Head of caudate nucleus (tissue), 42 donors: ENCODE measurements around the gene DDX1.
"Not testable (repeated sequence)": the region's sequence is repeated elsewhere in the genome, so short reads cannot be mapped to it uniquely, and the experiment has no call there.

Experiments used
- DNase-seq, 42 donors: peaks; one replicate each; pipeline versions ENCODE4 v3.0.0 to v3.0.0-alpha.2; 2020 to 2021; ENCODE audit warnings: mixed read lengths in 7 of 42
- intact Hi-C: fragments of 100-400 bp; cut with DNase I; formaldehyde crosslinking; loops from one replicate; pipeline ENCODE4 v1.15.0; 2022

Gene DDX1

DNA sequence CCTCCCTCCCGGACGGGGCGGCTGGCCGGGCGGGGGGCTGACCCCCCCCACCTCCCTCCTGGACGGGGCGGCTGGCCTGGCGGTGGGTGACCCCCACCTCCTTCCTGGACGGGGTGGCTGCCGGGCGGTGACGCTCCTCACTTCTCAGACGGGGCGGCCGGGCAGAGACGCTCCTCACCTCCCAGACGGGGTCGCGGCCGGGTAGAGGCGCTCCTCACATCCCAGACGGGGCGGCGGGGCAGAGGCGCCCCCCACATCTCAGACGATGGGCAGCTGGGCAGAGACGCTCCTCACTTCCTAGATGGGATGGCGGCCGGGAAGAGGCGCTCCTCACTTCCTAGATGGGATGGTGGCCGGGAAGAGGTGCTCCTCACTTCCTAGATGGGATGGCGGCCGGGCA is 20.4 kb downstream of the DDX1 start:
- intact Hi-C loops, DNase-seq: not testable (repeated sequence)

GRCh38 chr2:15613736-15614429 is 22.2 kb downstream of the DDX1 start:
- intact Hi-C loops, result no loop called here
- no peak for DNase-seq

DNA sequence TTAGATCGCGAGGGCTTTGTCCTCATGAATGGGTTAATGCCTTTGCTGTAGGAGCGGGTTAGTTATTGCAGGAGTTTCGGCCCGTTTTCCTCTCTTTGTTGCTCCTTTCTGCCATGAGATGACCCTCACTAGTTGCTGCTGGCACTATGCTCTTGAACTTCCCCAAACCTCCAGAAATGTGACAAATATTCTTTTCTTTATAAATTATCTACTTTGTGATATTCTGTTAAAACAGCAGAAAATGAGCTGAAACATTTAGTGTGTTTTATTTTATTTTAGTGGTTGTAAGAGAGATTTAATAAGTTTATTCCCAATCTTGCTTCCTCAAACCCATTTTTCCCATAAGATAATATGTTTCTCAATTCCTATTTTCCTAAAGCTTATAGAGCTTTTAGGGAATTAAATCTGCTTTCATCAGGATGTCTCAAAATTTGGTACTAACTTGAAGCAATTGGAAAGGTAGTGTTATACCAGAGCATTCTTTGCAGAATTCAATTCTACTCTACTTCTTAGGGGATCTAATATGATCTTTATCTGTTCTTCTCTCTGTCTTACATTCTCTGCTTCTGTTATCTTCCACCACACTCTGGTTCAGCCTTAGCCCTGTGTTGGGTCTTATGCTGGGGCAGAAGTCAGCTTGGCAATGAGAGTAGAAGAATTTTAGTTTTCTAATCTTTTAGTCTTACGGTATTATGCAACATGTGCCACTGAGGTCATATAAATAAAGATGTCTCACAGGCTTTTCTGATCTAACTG is 23.1 kb downstream of the DDX1 start:
- intact Hi-C loops, result no loop called here
- no peak for DNase-seq

DNA sequence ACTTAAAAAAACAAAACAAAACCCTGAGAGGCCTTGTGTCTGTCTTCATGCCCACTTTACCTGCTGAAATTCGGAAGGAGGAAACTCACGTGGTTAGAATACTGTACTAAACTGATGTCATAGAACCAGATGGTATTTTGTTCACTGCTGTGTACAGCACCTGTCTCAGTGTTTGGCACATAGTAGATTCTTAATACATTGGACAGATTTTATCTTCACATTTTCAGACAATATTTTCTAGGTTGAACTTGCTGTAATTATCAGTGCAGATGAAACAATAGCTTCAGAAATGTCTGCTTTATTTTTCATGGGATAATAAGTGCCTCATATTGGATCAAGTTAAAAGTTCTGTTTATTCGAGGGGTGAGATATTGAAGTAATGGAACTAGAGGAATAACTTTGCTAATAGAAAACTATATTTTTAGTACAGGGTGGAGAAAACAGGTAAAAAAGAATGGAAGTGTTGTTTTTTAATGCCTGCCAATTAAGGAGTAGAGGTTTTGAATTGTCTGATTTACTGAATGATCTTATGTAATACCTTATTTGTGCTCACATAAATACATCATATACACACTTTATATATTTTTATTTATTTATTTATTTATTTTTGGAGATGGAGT is 23.7 kb downstream of the DDX1 start:
- DNase-seq, result no peak
- intact Hi-C loops, result no loop called here

DNA sequence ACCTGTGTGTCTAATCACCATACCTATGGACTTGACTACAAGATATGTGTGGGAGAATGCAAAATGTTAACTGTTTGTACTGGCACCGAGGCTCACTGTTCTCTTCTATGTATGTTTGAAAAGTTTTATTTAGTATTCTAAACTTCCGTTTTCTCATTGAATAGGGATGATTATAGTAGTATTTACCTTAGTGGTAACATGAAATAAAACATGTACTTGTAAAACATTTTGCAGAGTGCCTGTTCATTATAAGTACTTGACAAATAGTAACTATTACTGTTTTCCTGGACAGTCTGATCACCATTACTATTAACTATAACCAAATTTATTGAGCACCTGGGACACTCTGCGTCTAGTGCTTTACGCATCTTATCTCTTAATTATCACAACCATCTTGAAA is 24.8 kb downstream of the DDX1 start:
- DNase-seq, result no peak
- intact Hi-C loops, result no loop called here

DNA sequence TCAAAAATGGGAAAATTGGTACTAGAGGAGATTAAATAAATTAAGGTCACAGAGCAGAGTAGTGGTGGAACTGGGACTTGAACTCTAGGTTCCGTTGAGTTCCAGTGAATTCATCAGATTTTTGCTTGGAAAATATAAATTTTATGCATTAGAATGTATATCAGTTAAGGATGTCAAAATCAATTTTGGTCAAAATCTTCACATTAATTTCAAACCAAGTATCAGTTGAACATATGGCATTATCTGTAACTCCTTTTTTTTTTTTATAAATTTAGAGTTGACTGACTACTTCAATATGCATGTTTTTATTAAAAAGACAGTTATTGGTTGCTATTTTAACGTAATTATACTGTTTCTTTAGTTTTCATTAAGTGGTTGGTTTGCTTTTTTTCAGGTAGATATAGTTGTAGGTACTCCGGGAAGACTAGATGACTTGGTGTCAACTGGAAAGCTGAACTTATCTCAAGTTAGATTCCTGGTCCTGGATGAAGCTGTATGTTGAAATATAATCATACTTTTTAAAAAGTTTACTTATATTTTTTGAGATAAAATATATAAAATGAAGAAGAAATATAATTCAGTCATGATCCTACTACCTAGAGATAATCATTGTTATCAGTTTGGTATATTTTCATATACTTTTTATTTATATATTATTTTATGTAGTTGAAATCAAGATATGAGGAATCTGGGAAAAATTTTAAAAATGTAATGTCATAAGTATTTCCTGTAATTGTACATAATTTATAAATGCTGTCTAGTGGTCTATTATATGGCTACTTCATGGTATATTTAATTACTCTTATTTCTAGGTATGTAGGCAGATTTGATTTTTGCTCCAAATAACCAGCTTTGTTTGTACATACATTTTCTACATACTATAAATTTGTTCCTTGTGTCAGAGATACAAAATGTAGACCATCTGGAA is 25.4 kb downstream of the DDX1 start:
- DNase-seq, result no peak
- intact Hi-C loops, result no loop called here

DNA sequence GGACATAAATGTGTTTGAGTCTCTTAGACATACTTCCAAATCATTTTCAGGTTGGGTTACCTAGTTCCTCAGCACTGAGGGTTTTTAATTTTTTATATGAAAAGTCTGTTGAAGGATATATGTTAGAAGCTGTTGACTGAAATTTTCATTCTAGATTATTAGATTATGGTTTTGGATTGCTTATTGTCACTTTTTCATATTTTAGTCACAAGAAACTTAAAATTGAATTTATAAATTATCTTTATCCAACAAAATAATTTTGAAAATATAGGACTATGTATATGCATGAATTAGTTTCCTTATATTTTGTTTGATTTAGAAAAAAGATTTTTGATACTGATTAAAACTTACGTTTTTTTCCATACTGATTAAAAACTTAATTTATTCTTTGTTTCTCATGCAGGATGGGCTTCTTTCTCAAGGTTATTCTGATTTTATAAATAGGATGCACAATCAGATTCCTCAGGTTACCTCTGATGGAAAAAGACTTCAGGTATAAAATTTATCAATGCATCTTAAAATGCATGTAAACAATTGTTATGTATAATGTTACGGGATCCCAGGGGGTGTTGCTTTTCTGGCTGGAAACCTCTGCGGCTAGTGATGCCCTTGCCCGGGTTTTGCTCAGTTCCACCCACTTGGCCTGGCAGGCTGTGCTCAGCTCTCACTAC is 26.2 kb downstream of the DDX1 start:
- intact Hi-C loops, result no loop called here
- no peak for DNase-seq

DNA sequence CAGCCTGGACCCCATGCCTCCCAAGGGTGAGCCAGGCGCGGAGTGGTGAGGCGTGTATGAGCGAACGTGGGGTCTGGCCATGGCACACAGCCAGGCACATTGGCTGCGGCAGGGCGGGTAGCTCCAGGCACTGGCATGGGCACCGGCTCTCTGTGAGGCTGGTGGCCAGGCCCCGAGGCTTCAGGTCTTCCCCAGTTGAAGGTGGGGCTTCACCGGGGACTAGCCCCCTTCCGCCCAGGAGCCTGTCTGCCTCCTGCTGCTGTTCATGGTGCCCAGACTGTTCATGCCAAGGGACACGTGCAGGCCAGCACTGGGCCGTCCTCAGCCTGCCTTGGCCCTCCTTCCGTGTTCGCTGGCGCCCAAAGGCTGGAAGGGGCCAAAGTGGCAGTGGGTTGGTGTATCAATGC is 26.8 kb downstream of the DDX1 start:
- intact Hi-C loops, result no loop called here
- no peak for DNase-seq

DNA sequence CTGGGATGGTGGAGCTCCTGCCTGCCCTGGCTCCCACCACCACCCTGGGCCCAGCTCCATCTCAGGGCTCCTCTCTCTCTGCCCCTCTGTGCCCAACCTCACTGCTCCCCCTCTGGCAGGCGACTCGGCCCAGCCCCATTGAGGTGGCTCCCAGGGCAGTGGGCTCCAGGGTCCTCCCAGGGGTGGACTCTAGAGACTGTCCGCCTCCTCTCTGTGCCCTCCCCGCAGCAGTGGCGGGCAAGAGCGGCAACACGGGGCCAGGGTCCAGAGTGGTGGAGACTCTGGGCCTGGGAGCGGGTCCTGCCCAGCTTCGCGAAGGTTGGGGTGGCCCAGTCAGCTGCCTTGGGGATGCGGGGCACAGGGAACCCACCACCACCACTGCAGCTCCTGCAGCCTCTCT is 27.4 kb downstream of the DDX1 start:
- no peak for DNase-seq

GRCh38 chr2:15619510-15619909 is 27.8 kb downstream of the DDX1 start:
- no peak for DNase-seq
- intact Hi-C loops, result no loop called here

More for the DNA sequence above, 27.4 kb downstream of the DDX1 start:
- intact Hi-C loops, result no loop called here

DNA sequence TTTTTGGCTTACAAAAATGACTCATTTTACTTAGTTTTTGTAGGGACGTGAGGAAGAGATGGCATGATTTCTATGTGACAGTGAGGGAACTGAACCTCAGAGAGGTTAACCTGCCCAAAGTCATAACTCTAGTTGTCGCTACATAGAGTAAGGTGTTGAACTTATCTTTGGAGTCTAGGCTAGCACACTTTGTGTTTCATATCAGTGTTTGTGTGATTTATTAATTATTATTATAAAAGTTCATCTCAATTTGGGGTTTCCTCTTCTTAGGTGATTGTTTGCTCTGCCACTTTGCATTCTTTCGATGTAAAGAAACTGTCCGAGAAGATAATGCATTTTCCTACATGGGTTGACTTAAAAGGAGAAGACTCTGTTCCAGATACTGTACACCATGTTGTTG is 28.3 kb downstream of the DDX1 start:
- no peak for DNase-seq
- intact Hi-C loops, result no loop called here

DNA sequence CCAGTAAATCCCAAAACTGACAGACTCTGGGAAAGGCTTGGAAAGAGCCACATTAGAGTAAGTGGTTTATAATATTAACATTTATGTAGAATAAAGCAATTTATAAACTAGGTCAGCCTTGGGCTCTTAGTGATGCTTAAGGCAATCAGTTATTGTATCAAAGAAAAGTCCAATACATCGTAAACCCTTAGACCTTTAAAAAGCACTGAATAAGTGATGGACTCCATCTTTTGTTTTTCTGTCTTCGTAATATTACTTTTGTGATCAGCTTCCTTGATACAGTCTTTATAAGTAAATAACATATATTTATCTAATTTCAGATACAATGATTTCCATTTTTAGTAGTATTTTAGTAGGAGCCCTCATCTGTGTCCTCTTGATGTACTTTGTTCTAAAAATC is 28.7 kb downstream of the DDX1 start:
- intact Hi-C loops, result no loop called here
- DNase-seq, result no peak

GRCh38 chr2:15620857-15621471 is 29.3 kb downstream of the DDX1 start:
- DNase-seq, result no peak

DNA sequence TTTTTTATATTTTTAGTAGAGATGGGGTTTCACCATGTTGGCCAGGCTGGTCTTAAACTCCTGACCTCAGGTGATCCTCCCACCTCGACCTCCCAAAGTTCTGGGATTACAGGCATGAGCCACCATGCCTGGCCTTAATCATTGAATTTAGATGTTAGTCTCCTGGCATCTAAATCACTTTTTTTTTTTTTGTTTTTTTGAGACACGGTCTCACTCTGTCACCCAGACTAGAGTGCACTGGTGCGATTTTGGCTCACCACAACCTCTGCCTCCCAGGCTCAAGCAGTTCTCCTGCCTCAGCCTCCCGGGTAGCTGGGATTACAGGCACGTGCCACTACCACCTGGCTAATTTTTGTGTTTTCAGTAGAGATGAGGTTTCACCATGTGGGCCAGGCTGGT is 29.8 kb downstream of the DDX1 start:
- intact Hi-C loops, DNase-seq: not testable (repeated sequence)

More at GRCh38 chr2:15620857-15621471, 29.3 kb downstream of the DDX1 start:
- intact Hi-C loops, result no loop called here

GRCh38 chr2:15622214-15622613 is 30.5 kb downstream of the DDX1 start:
- DNase-seq, result no peak
- intact Hi-C loops, result no loop called here

DNA sequence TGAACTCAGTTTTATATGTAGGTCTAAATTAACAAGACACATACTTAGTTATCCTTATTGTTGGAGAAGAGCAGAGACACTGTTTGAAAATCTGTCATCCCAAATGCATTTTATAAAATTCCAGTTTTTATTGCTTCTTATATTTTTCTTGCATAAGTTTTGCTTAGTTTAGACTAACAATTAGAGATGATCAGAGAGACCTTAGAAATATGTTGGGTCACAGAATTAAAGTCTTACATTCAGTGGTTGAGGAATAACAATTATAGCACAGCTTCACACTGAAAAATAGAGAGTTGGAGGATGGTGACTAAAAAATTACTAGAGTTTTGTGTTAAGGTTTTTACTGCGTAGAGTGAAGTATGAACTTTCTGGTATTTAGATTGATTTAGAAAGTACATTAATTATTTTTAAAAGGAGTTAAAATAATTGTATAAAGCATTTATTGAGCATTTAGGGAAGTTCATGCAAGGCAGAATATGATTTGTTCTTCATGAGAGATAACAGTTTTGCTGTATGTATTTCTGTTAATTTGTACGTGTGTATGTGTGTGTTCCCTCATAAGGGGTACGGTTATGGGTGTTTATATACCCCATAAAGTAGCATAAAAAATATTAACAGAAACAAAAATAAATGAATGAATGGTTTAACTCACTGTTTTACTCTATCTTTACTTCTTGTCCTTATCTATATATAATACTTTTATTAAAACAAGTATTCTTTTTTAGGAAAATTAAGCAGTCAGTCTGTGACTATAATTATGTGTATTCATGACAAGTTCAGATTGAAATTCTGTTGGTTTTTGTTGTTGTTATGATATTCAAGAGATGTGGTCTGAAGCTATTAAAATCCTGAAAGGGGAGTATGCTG is 31.2 kb downstream of the DDX1 start:
- DNase-seq, result no peak
- intact Hi-C loops, result no loop called here

GRCh38 chr2:15623481-15623796 is 31.8 kb downstream of the DDX1 start:
- DNase-seq, result no peak
- intact Hi-C loops, result no loop called here
